Liver (tissue), 9 donors: ENCODE measurements around the gene FGD5. TPM values are rescaled to one million over a fixed set of nuclear protein-coding genes. Genes with fewer than 3 reads are reported as not detected.

Source experiments
- DNase-seq: peaks from one replicate; pipeline ENCODE4 v3.0.0-alpha.2; 2017; ENCODE audit warnings: low spot score
- H3K27ac ChIP-seq, 2 donors: one replicate each; pipeline ENCODE4 v1.7.0; 2013; ENCODE audit warnings: inconsistent platforms in 2 of 2, low read length in 2 of 2, control low read depth in 1 of 2, low read depth in 1 of 2, mild to moderate bottlenecking in 1 of 2
- H3K27me3 ChIP-seq, 4 donors: one replicate each; pipeline versions ENCODE4 v1.6.1 to v1.7.0; 2013; ENCODE audit warnings: low read length in 3 of 4, inconsistent platforms in 1 of 4, mild to moderate bottlenecking in 1 of 4, moderate library complexity in 1 of 4; ENCODE audit not compliant: control insufficient read depth in 4 of 4, insufficient read depth in 4 of 4
- H3K36me3 ChIP-seq, 4 donors: one replicate each; pipeline versions ENCODE4 v1.6.1 to v1.7.0; 2013; ENCODE audit warnings: low read length in 3 of 4, mild to moderate bottlenecking in 3 of 4, low read depth in 1 of 4, moderate library complexity in 1 of 4; ENCODE audit not compliant: control insufficient read depth in 4 of 4, insufficient read depth in 3 of 4
- H3K4me1 ChIP-seq, 4 donors: one replicate each; pipeline versions ENCODE4 v1.6.1 to v1.7.0; 2013; ENCODE audit warnings: low read length in 3 of 4, mild to moderate bottlenecking in 3 of 4, moderate library complexity in 1 of 4; ENCODE audit not compliant: control insufficient read depth in 4 of 4, insufficient read depth in 4 of 4
- H3K4me3 ChIP-seq, 3 donors: one replicate each; pipeline versions ENCODE4 v1.6.1 to v1.7.0; 2013; ENCODE audit warnings: low read length in 3 of 3, control low read depth in 1 of 3, low read depth in 1 of 3, mild to moderate bottlenecking in 1 of 3
- H3K9ac ChIP-seq, 2 donors: one replicate each; pipeline ENCODE4 v1.7.0; 2013; ENCODE audit warnings: low read length in 2 of 2, mild to moderate bottlenecking in 2 of 2, moderate library complexity in 2 of 2, control low read depth in 1 of 2, low read depth in 1 of 2
- H3K9me3 ChIP-seq, 4 donors: one replicate each; pipeline versions ENCODE4 v1.6.1 to v1.7.0; 2013; ENCODE audit warnings: low read length in 3 of 4; ENCODE audit not compliant: control insufficient read depth in 4 of 4
- ATF3 ChIP-seq: IDR thresholded peaks from 2 replicates; pipeline ENCODE4 v1.6.1; 2016; ENCODE audit warnings: antibody characterized with exemption
- CTCF ChIP-seq: fragments of 150-350 bp; IDR thresholded peaks from 2 replicates; pipeline ENCODE4 v1.5.1; 2017; ENCODE audit warnings: improper control_type of control experiment, low read depth, low read length; ENCODE audit not compliant: missing input control
- FOXA1 ChIP-seq: IDR thresholded peaks from 2 replicates; pipeline ENCODE4 v1.6.1; 2016; ENCODE audit warnings: antibody characterized with exemption
- FOXA2 ChIP-seq: IDR thresholded peaks from 2 replicates; pipeline ENCODE4 v1.6.1; 2016; ENCODE audit warnings: antibody characterized with exemption
- GABPA ChIP-seq, 2 donors: IDR thresholded peaks in 1 of 2; conservative IDR thresholded peaks in 1 of 2; 2 replicates each; pipeline ENCODE4 v1.6.1; 2016; ENCODE audit warnings: antibody characterized with exemption in 2 of 2, mild to moderate bottlenecking in 1 of 2, moderate library complexity in 1 of 2
- HNF4G ChIP-seq: IDR thresholded peaks from 2 replicates; pipeline ENCODE4 v1.6.1; 2016; ENCODE audit warnings: antibody characterized with exemption
- JUND ChIP-seq, 2 donors: IDR thresholded peaks; 2 replicates each; pipeline ENCODE4 v1.6.1; 2016; ENCODE audit warnings: antibody characterized with exemption in 2 of 2
- MAX ChIP-seq: IDR thresholded peaks from 2 replicates; pipeline ENCODE4 v1.6.1; 2016; ENCODE audit warnings: antibody characterized with exemption
- NR2F2 ChIP-seq: IDR thresholded peaks from 2 replicates; pipeline ENCODE4 v1.6.1; 2016; ENCODE audit warnings: antibody characterized with exemption
- RAD21 ChIP-seq, 2 donors: IDR thresholded peaks; 2 replicates each; pipeline ENCODE4 v1.6.1; 2016; ENCODE audit warnings: antibody characterized with exemption in 2 of 2, mild to moderate bottlenecking in 2 of 2
- REST ChIP-seq: IDR thresholded peaks from 2 replicates; pipeline ENCODE4 v1.6.1; 2016; ENCODE audit warnings: antibody characterized with exemption, mild to moderate bottlenecking
- RXRA ChIP-seq, 2 donors: IDR thresholded peaks; 2 replicates each; pipeline ENCODE4 v1.6.1; 2017 to 2018; ENCODE audit warnings: antibody characterized with exemption in 2 of 2, mild to moderate bottlenecking in 1 of 2
- SP1 ChIP-seq: IDR thresholded peaks from 2 replicates; pipeline ENCODE4 v1.6.1; 2018; ENCODE audit warnings: antibody characterized with exemption, mild to moderate bottlenecking
- TAF1 ChIP-seq: conservative IDR thresholded peaks from 2 replicates; pipeline ENCODE4 v1.6.1; 2016; ENCODE audit warnings: antibody characterized with exemption, mild to moderate bottlenecking
- ZBTB33 ChIP-seq: IDR thresholded peaks from 2 replicates; pipeline ENCODE4 v1.6.1; 2016; ENCODE audit warnings: antibody characterized with exemption
- WGBS: extraction: QIAGEN DNeasy Blood & Tissue Kit; methylation state at CpG from one replicate; pipeline ENCODE4 v1.1.7; 2013; 5-methylcytosine and 5-hydroxymethylcytosine counted together
- polyA plus RNA-seq, 2 donors: library from polyadenylated mRNA; stranded (reverse) in 1 of 2; unstranded in 1 of 2; fragments of 200-250 nt in 1 of 2; fragments of >200 nt in 1 of 2; fragmentation: Nextera tagmentation in 1 of 2; extraction: Ambion mirVana in 1 of 2; gene quantifications; one replicate each; pipeline versions ENCODE4 v1.2.1 to v1.2.3, GENCODE V29; 2013 to 2015
- total RNA-seq, 2 donors: library from RNA; depleted of rRNA; stranded (reverse); fragments of >200 nt; gene quantifications; one replicate each; pipeline ENCODE4 v1.2.3, GENCODE V29; 2014
- donor health status: healthy.
- donor health status: healthy.
- donor health status: healthy.
- donor health status: healthy.
- donor health status: healthy.

Gene FGD5
- total and polyA plus RNA-seq, 4 donors, result 2.0 to 6.3 (median 3.1) TPM

GRCh38 chr3:14921811-14922705, 103.3 kb downstream of the FGD5 start:
- no peak overlapping the region for H3K4me3 ChIP-seq
- H3K4me1 ChIP-seq, result no peaks in the 10 kb centered on the region
- H3K27ac ChIP-seq, result no peak overlapping the region
- no peak for DNase-seq
- WGBS, result 88% methylated on average over 21 of the region's 21 CpGs
- TF ChIP-seq ATF3 (no peak), CTCF (no peak), FOXA1 (no peak), RAD21 (IDR thresholded peaks at IDR 0.05) (no peak), MAX (no peak), TAF1 (no peak), HNF4G (no peak)
- H3K27me3 ChIP-seq, result no peaks in the 10 kb centered on the region
- H3K9me3 ChIP-seq, result no peaks in the 10 kb centered on the region
- no peaks in the 10 kb centered on the region for H3K36me3 ChIP-seq
- no peak overlapping the region for H3K9ac ChIP-seq

- TF ChIP-seq REST, result no peak
- no peak for TF ChIP-seq TAF1
- no peak for TF ChIP-seq CTCF
- TF ChIP-seq NR2F2, result no peak
- no peak for TF ChIP-seq RAD21 (IDR thresholded peaks at IDR 0.05)
- no peak for TF ChIP-seq RXRA (IDR thresholded peaks at IDR 0.05)
- no peak for TF ChIP-seq FOXA1
- TF ChIP-seq SP1, result no peak
- no peak for TF ChIP-seq JUND (IDR thresholded peaks at IDR 0.05)
- TF ChIP-seq GABPA (IDR thresholded peaks at IDR 0.05 in 1 of 2, conservative IDR thresholded peaks at IDR 0.05 in 1 of 2), result no peak
- no peak for TF ChIP-seq FOXA2
- TF ChIP-seq ZBTB33, result no peak
- no peak for TF ChIP-seq ATF3
- no peaks in the 10 kb centered on the region for H3K4me1 ChIP-seq
- no peak for DNase-seq
- H3K9ac ChIP-seq, result no peak overlapping the region
- H3K9me3 ChIP-seq, result no peaks in the 10 kb centered on the region
- WGBS, result 96% methylated on average over 13 of the region's 13 CpGs
- no peaks in the 10 kb centered on the region for H3K27me3 ChIP-seq
- no peak overlapping the region for H3K27ac ChIP-seq
- no peak overlapping the region for H3K4me3 ChIP-seq
- H3K36me3 ChIP-seq, result no peaks in the 10 kb centered on the region
These were observed 104.1 kb downstream of the FGD5 start for GRCh38 chr3:14922863-14923262.
